OCI-LY3 (cell line): ENCODE data around the gene ADORA2A.

Experiments
- EZH2phosphoT487 ChIP-seq: fragments of 200-600 bp; shearing (Covaris generic); IDR thresholded peaks from 2 replicates; pipeline ENCODE4 v1.6.1; 2018; ENCODE audit warnings: antibody characterized with exemption, mixed run types, low read depth
- TF ChIP-seq, protein P1 (sequence below): fragments of 200-600, 300-600 bp; sonication (generic); IDR thresholded peaks from 2 replicates; pipeline ENCODE4 v1.5.1; 2014; ENCODE audit warnings: antibody characterized with exemption, low read length, low read depth

DNA sequence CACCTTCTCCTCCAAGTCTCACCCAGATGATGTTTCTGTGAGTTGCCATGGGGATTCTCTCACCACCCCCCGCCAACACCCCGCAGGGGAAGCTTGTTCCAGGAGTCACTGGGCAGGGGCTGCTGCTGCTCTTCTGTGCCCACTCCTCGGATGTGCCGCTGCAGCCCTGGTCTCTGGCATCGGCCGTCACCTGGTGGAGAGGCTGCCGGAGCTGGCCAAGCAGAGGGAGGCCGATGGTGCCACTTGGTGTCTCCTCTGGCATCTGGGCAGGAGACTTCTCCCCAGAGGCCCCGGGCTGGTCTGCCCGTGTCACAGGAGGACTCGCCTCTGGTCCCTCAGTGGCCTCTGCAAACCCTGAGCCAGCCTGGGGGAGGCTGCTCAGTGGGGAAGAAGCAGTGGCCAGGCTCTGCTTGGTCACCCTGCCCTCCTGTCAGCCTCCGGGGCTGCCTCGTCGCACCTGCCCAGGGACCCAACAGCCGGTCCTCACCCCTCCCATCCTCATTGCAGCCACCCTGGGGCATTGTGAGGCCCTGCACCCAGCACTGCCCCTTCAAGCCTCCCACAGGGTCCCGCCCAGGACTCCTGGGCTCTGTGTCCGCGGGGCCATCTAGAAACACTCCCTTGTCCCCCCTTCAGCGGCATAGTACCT lies 424 bp upstream of the ADORA2A start:
- TF ChIP-seq, protein P1, sequence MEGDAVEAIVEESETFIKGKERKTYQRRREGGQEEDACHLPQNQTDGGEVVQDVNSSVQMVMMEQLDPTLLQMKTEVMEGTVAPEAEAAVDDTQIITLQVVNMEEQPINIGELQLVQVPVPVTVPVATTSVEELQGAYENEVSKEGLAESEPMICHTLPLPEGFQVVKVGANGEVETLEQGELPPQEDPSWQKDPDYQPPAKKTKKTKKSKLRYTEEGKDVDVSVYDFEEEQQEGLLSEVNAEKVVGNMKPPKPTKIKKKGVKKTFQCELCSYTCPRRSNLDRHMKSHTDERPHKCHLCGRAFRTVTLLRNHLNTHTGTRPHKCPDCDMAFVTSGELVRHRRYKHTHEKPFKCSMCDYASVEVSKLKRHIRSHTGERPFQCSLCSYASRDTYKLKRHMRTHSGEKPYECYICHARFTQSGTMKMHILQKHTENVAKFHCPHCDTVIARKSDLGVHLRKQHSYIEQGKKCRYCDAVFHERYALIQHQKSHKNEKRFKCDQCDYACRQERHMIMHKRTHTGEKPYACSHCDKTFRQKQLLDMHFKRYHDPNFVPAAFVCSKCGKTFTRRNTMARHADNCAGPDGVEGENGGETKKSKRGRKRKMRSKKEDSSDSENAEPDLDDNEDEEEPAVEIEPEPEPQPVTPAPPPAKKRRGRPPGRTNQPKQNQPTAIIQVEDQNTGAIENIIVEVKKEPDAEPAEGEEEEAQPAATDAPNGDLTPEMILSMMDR, result no peak
- no peak for TF ChIP-seq EZH2phosphoT487
